GM12878 (cell line): ENCODE results near the gene SMARCAL1. TPM values are rescaled to one million over a fixed set of nuclear protein-coding genes. Genes with fewer than 3 reads are reported as not detected.

ENCODE experiments used
- ATAC-seq: fragments of 200-7000 bp; cut with Tn5 transposase; 3 replicates; pipeline ENCODE4 v1.9.1; 2020; ENCODE audit warnings: mild to moderate bottlenecking, moderate library complexity
- BruUV-seq: library from RNA; stranded (reverse); fragments of 400-500 nt; replicated peaks from 2 replicates; lab custom pipeline; 2021; lab: Mats Ljungman, UMichigan
- CTCF ChIA-PET: fragments of 300-600 bp; sonication (Branson Sonifier 250); formaldehyde crosslinking; extraction: SDS; loops from one replicate; lab custom pipeline; 2021; ENCODE audit warnings: inconsistent platforms; lab: Yijun Ruan, JAX
- POLR2A ChIA-PET: fragments of 350-600 bp; formaldehyde crosslinking; extraction: SDS; loops from one replicate; lab custom pipeline; 2021; ENCODE audit warnings: inconsistent platforms; lab: Charles Lee
- RAD21 ChIA-PET: fragments of 300-600 bp; sonication (Branson Sonifier 250); formaldehyde crosslinking; loops from one replicate; lab custom pipeline; 2023; ENCODE audit warnings: antibody characterized with exemption; ENCODE audit not compliant: unreplicated experiment; lab: Charles Lee
- SMC1A ChIA-PET: fragments of 300-600 bp; sonication (Branson Sonifier 250); formaldehyde crosslinking; loops from one replicate; lab custom pipeline; 2023; ENCODE audit not compliant: unreplicated experiment, uncharacterized antibody; lab: Charles Lee
- DNase-seq: peaks from one replicate; pipeline ENCODE4 v3.0.0-alpha.2; 2011; ENCODE audit warnings: low read depth, low spot score
- FAIRE-seq: peaks from 3 replicates; lab custom pipeline; 2011; peaks lifted over from hg19 to GRCh38; lab: Jason Lieb, UNC
- H2AFZ ChIP-seq: 2 replicates; pipeline ENCODE4 v1.6.0; 2011; ENCODE audit warnings: low read depth, low read length, control low read depth; ENCODE audit not compliant: control insufficient read depth
- H3K27ac ChIP-seq: 2 replicates; pipeline ENCODE4 v1.5.1; 2011; ENCODE audit warnings: control low read depth; ENCODE audit not compliant: control insufficient read depth, insufficient read depth
- H3K27me3 ChIP-seq, 2 experiments: replicated peaks in 1 of 2; 2 replicates each; pipeline versions ENCODE4 v1.6.0 to v1.6.1; 2011; ENCODE audit warnings: low read length in 1 of 2; ENCODE audit not compliant: control insufficient read depth in 2 of 2, insufficient read depth in 2 of 2
- H3K36me3 ChIP-seq, 2 experiments: 2 replicates each; pipeline ENCODE4 v1.5.1; 2011; ENCODE audit warnings: low read length in 1 of 2; ENCODE audit not compliant: control insufficient read depth in 2 of 2, insufficient read depth in 2 of 2
- H3K4me1 ChIP-seq: 2 replicates; pipeline ENCODE4 v1.6.1; 2011; ENCODE audit warnings: mild to moderate bottlenecking, low read length, moderate library complexity, mixed read lengths; ENCODE audit not compliant: control insufficient read depth, insufficient read depth
- H3K4me2 ChIP-seq: 2 replicates; pipeline ENCODE4 v1.6.0; 2011; ENCODE audit warnings: control low read depth; ENCODE audit not compliant: control insufficient read depth, insufficient read depth
- H3K4me3 ChIP-seq: fragments of 200-600 bp; sonication (generic); 2 replicates; pipeline ENCODE4 v1.5.1; 2016
- H3K79me2 ChIP-seq: 2 replicates; pipeline ENCODE4 v1.6.0; 2011; ENCODE audit warnings: low read length; ENCODE audit not compliant: control insufficient read depth, insufficient read depth
- H3K9ac ChIP-seq: 2 replicates; pipeline ENCODE4 v1.8.0; 2011; ENCODE audit warnings: low read length, control low read depth, mixed read lengths; ENCODE audit not compliant: control insufficient read depth, insufficient read depth
- H3K9me3 ChIP-seq: replicated peaks from 3 replicates; pipeline ENCODE4 v1.5.1; 2011; ENCODE audit warnings: mild to moderate bottlenecking, low read length; ENCODE audit not compliant: control insufficient read depth, insufficient read depth
- H4K20me1 ChIP-seq: 2 replicates; pipeline ENCODE4 v1.6.0; 2011; ENCODE audit not compliant: control insufficient read depth, insufficient read depth
- BCL3 ChIP-seq: IDR thresholded peaks from 2 replicates; pipeline ENCODE4 v1.6.1; 2011; ENCODE audit warnings: borderline replicate concordance, low read depth, mild to moderate bottlenecking, moderate library complexity, low read length; ENCODE audit not compliant: insufficient read depth, poor library complexity, severe bottlenecking
- BMI1 ChIP-seq: fragments of 450-650 bp; IDR thresholded peaks from 2 replicates; pipeline ENCODE4 v1.6.1; 2016; ENCODE audit warnings: mild to moderate bottlenecking, moderate library complexity, borderline replicate concordance
- CHD1 ChIP-seq: IDR thresholded peaks from 2 replicates; pipeline ENCODE4 v1.6.1; 2012; ENCODE audit warnings: low read depth, low read length, improper control_type of control experiment
- CREM ChIP-seq: IDR thresholded peaks from 2 replicates; pipeline ENCODE4 v1.6.1; 2014; ENCODE audit warnings: antibody characterized with exemption, low read depth
- CTCF ChIP-seq, 3 experiments: IDR thresholded peaks in 2 of 3; conservative IDR thresholded peaks in 1 of 3; 2 replicates each; pipeline ENCODE4 v1.5.1; 2011; ENCODE audit warnings: low read depth in 3 of 3, low read length in 3 of 3, mild to moderate bottlenecking in 3 of 3, control low read depth in 2 of 3, moderate library complexity in 2 of 3, inconsistent platforms in 1 of 3, mixed read lengths in 1 of 3; ENCODE audit not compliant: control insufficient read depth in 2 of 3, insufficient read depth in 1 of 3; ENCODE audit errors: extremely low read depth in 1 of 3
- E2F4 ChIP-seq: IDR thresholded peaks from 2 replicates; pipeline ENCODE4 v1.6.1; 2012; ENCODE audit warnings: low read depth, low read length, improper control_type of control experiment
- FOS ChIP-seq: IDR thresholded peaks from 3 replicates; pipeline ENCODE4 v1.6.1; 2011; ENCODE audit warnings: borderline replicate concordance; ENCODE audit not compliant: insufficient read length; ENCODE audit errors: extremely low read depth
- KAT2A ChIP-seq: conservative IDR thresholded peaks from 2 replicates; pipeline ENCODE4 v1.6.1; 2011; ENCODE audit warnings: low read depth, low read length; ENCODE audit not compliant: control insufficient read depth
- MTA2 ChIP-seq: fragments of 450-650 bp; IDR thresholded peaks from 2 replicates; pipeline ENCODE4 v1.6.1; 2016; ENCODE audit warnings: low read depth, mild to moderate bottlenecking, moderate library complexity
- NR2F1 ChIP-seq: fragments of 450-650 bp; conservative IDR thresholded peaks from 2 replicates; pipeline ENCODE4 v1.6.1; 2017; ENCODE audit warnings: mild to moderate bottlenecking
- RB1 ChIP-seq: fragments of 450-650 bp; formaldehyde crosslinking; IDR thresholded peaks from 2 replicates; pipeline ENCODE4 v1.6.1; 2017; ENCODE audit warnings: mild to moderate bottlenecking, borderline replicate concordance
- REST ChIP-seq: IDR thresholded peaks from 2 replicates; pipeline ENCODE4 v1.6.1; 2012; ENCODE audit warnings: mild to moderate bottlenecking, low read depth, low read length
- STAT3 ChIP-seq: IDR thresholded peaks from 2 replicates; pipeline ENCODE4 v1.6.1; 2011; ENCODE audit warnings: low read depth, low read length, improper control_type of control experiment
- WRNIP1 ChIP-seq: IDR thresholded peaks from 2 replicates; pipeline ENCODE4 v1.6.1; 2011; ENCODE audit warnings: low read depth, low read length, improper control_type of control experiment, borderline replicate concordance
- ZNF24 ChIP-seq: fragments of 450-650 bp; IDR thresholded peaks from 2 replicates; pipeline ENCODE4 v1.6.1; 2017; ENCODE audit warnings: antibody characterized with exemption, mild to moderate bottlenecking
- WGBS: methylation state at CpG from one replicate; pipeline ENCODE4 v1.1.6; 2016; ENCODE audit warnings: low lambda C conversion rate; ENCODE audit not compliant: insufficient replicate concordance, insufficient coverage; ENCODE audit errors: missing lambda C conversion rate; 5-methylcytosine and 5-hydroxymethylcytosine counted together
- in situ Hi-C: fragments of 300-500 bp; cut with MboI; formaldehyde crosslinking; loops from 9 replicates; pipeline ENCODE4 v1.14.3; 2018; ENCODE audit warnings: mixed read lengths
- intact Hi-C: fragments of 100-400 bp; cut with micrococcal nuclease; formaldehyde crosslinking; loops from one replicate; pipeline ENCODE4 v1.14.2; 2022; ENCODE audit not compliant: unreplicated experiment
- polyA plus RNA-seq, 11 experiments: library from polyadenylated mRNA; depleted of rRNA in 4 of 11; unstranded in 6 of 11; stranded (reverse) in 5 of 11; fragments of >200 nt; fragmentation: Nextera tagmentation in 4 of 11; fragmentation: Illumina TruSeq in 1 of 11; extraction: Ambion mirVana in 4 of 11; extraction: Trizol in 1 of 11; gene quantifications; 1 replicate in 1 of 11; 2 replicates in 10 of 11; pipeline versions ENCODE4 v1.2.1 to v1.2.3, GENCODE V29; 2011 to 2016; ENCODE audit warnings: inconsistent platforms in 2 of 11, missing spikeins in 2 of 11, low read depth in 1 of 11
- total RNA-seq, 4 experiments: library from RNA; depleted of rRNA in 3 of 4; stranded (reverse); fragments of >200 nt in 3 of 4; fragmentation: Illumina TruSeq in 1 of 4; extraction: Trizol in 1 of 4; gene quantifications; 2 replicates each; pipeline versions ENCODE4 v1.2.1 to v1.2.3, GENCODE V29; 2013 to 2021

The SMARCAL1 gene
- total and polyA plus RNA-seq, 10 of the 15 experiments (the other 5 are each of a cell fraction or from before 2014, with no cell fraction given), result 10.8 to 32.9 (median 21.8) TPM

GRCh38 chr2:216405588-216405987 lies 6.7 kb upstream of the SMARCAL1 start (continued):
- TF ChIP-seq BCL3, result no peak
- TF ChIP-seq STAT3, result no peak
- no peak for TF ChIP-seq ZNF24
- TF ChIP-seq WRNIP1, result no peak
- TF ChIP-seq, all 136 proteins: peak for 0

GRCh38 chr2:216406826-216407225 lies 5.5 kb upstream of the SMARCAL1 start:
- no peak overlapping the region for H3K27ac ChIP-seq
- intact Hi-C loops, result no loop called here
- H3K4me1 ChIP-seq, result no peaks in the 10 kb centered on the region
- no peaks in the 10 kb centered on the region for H3K9me3 ChIP-seq
- H4K20me1 ChIP-seq, result no peaks in the 10 kb centered on the region
- H3K79me2 ChIP-seq, result no peaks in the 10 kb centered on the region
- DNase-seq, result no peak
- H3K9ac ChIP-seq, result no peak overlapping the region
- H3K27me3 ChIP-seq, result no peaks in the 10 kb centered on the region; a peak in 1 of 4 replicates
- no TSS peak for BruUV-seq
- no peak overlapping the region for H2AFZ ChIP-seq
- H3K36me3 ChIP-seq, result no peaks in the 10 kb centered on the region
- ChIA-PET CTCF (interaction anchor here (4.5 to 13.3 kb wide), 2 partner anchors 9 to 185 kb away, joined by 56 to 116 read pairs; no protein-coding TSS in a partner anchor), RAD21 (interaction anchor here (1.8 kb wide), 1 partner anchor 10 kb away, joined by 4 read pairs; no protein-coding TSS in a partner anchor), POLR2A (interaction anchor here (0.6 kb wide), 1 partner anchor 183 kb away, joined by 3 read pairs; no protein-coding TSS in a partner anchor), SMC1A (interaction anchor here (0.9 to 10.3 kb wide), 2 partner anchors 185 to 192 kb away, joined by 3 to 84 read pairs; no protein-coding TSS in a partner anchor)
- WGBS, result 32% methylated on average over 3 of the region's 3 CpGs
- no peak overlapping the region for H3K4me3 ChIP-seq
- in situ Hi-C loops, result loop anchor here (10.0 kb wide), 1 partner anchor 192 kb away; no protein-coding TSS in a partner anchor
- ATAC-seq, result no peak
- FAIRE-seq, result no peak
- no peak overlapping the region for H3K4me2 ChIP-seq
- no peak for TF ChIP-seq FOS
- TF ChIP-seq CREM, result no peak
- TF ChIP-seq WRNIP1, result no peak
- TF ChIP-seq CHD1, result no peak
- TF ChIP-seq MTA2, result no peak
- no peak for TF ChIP-seq KAT2A
- no peak for TF ChIP-seq RB1
- TF ChIP-seq REST, result no peak
- TF ChIP-seq BMI1, result no peak
- TF ChIP-seq CTCF (IDR thresholded peaks at IDR 0.05 in 2 of 3, conservative IDR thresholded peaks at IDR 0.05 in 1 of 3; ENCODE audit: control insufficient read depth in 2 of 3, extremely low read depth in 1 of 3, insufficient read depth in 1 of 3, low read depth in 3 of 3, low read length in 3 of 3), result no peak
- no peak for TF ChIP-seq E2F4
- TF ChIP-seq NR2F1, result no peak
